Measurements from ENCODE around the gene SOX18.

SOX18 gene

GRCh38 chr20:64083804-64084684 lies 34.6 kb upstream of the SOX18 start, which contains the start of gene LKAAEAR1:
Gene LKAAEAR1, minus strand, starts transcription at chr20:64084398. Its CDS starts 179 bp downstream, at chr20:64084219.
- TF ChIP-seq CTCF (IDR thresholded peaks at IDR 0.05; ENCODE audit: insufficient read depth, low read depth, low read length, missing control alignments): no peak
- H3K4me3 ChIP-seq (ENCODE audit: low read depth, low read length): no peak within 1 kb of the TSS; the same call in 1 of the 2 replicates
- no peak for DNase-seq (ENCODE audit: low read depth)

GRCh38 chr20:64083378-64083803 lies 34.0 kb upstream of the SOX18 start:
- TF ChIP-seq CTCF (IDR thresholded peaks at IDR 0.05; ENCODE audit: insufficient read depth, low read depth, low read length, missing control alignments): peak; percentile 62
- DNase-seq (ENCODE audit: low read depth): peak; percentile 74
- no peak overlapping the region; the same call in 1 of the 2 replicates for H3K4me3 ChIP-seq (ENCODE audit: low read depth, low read length)

GRCh38 chr20:64082820-64083377 lies 33.5 kb upstream of the SOX18 start:
- DNase-seq (ENCODE audit: low read depth): no peak
- H3K4me3 ChIP-seq (ENCODE audit: low read depth, low read length): no peak overlapping the region
- TF ChIP-seq CTCF (IDR thresholded peaks at IDR 0.05; ENCODE audit: insufficient read depth, low read depth, low read length, missing control alignments): no peak

- TF ChIP-seq CTCF (IDR thresholded peaks at IDR 0.05; ENCODE audit: insufficient read depth, low read depth, low read length, missing control alignments): no peak
- H3K4me3 ChIP-seq (ENCODE audit: low read depth, low read length): no peak overlapping the region
These were observed 32.8 kb upstream of the SOX18 start for GRCh38 chr20:64082126-64082731.

GRCh38 chr20:64081624-64081964 lies 32.2 kb upstream of the SOX18 start:
- no peak overlapping the region for H3K4me3 ChIP-seq (ENCODE audit: low read depth, low read length)
- no peak for DNase-seq (ENCODE audit: low read depth)
- TF ChIP-seq CTCF (IDR thresholded peaks at IDR 0.05; ENCODE audit: insufficient read depth, low read depth, low read length, missing control alignments): no peak

More at GRCh38 chr20:64082126-64082731, 32.8 kb upstream of the SOX18 start:
- no peak for DNase-seq (ENCODE audit: low read depth)

GRCh38 chr20:64080813-64081623 lies 31.6 kb upstream of the SOX18 start:
- H3K4me3 ChIP-seq (ENCODE audit: low read depth, low read length): no peak overlapping the region
- no peak for TF ChIP-seq CTCF (IDR thresholded peaks at IDR 0.05; ENCODE audit: insufficient read depth, low read depth, low read length, missing control alignments)
- DNase-seq (ENCODE audit: low read depth): no peak
